Endothelial cell of umbilical vein (primary cell): ENCODE results near the gene AMIGO1. TPM values are rescaled to one million over a fixed set of nuclear protein-coding genes. Genes with fewer than 3 reads are reported as not detected.

Experiments used
- BruUV-seq: library from RNA; stranded (reverse); fragments of 400-500 nt; replicated peaks from 2 replicates; lab custom pipeline; 2021; lab: Mats Ljungman, UMichigan
- CTCF ChIA-PET: fragments of 300-600, 350-600 bp; sonication (Branson Sonifier 250); formaldehyde crosslinking; loops from one replicate; lab custom pipeline; 2021; ENCODE audit warnings: antibody characterized with exemption, inconsistent platforms; lab: Charles Lee
- POLR2A ChIA-PET: fragments of 300-600, 350-600 bp; sonication (Branson Sonifier 250); formaldehyde crosslinking; loops from one replicate; lab custom pipeline; 2021; ENCODE audit warnings: antibody characterized with exemption, inconsistent platforms; lab: Charles Lee
- DNase-seq: peaks from one replicate; pipeline ENCODE4 v3.0.0-alpha.2; 2011; ENCODE audit warnings: low read depth, low spot score
- FAIRE-seq: peaks from 2 replicates; lab custom pipeline; 2011; peaks lifted over from hg19 to GRCh38; lab: Jason Lieb, UNC
- H2AFZ ChIP-seq: 2 replicates; pipeline ENCODE4 v1.6.0; 2012; ENCODE audit warnings: low read depth, low read length, control low read depth, inconsistent platforms
- H3K27ac ChIP-seq: 2 replicates; pipeline ENCODE4 v1.5.1; 2011; ENCODE audit warnings: low read depth, mild to moderate bottlenecking, control low read depth, low read length, moderate library complexity; ENCODE audit not compliant: insufficient read depth
- H3K27me3 ChIP-seq, 2 experiments: 2 replicates each; pipeline versions ENCODE4 v1.6.0 to v1.6.1; 2011; ENCODE audit warnings: low read length in 2 of 2, mixed read lengths in 1 of 2; ENCODE audit not compliant: control insufficient read depth in 2 of 2, insufficient read depth in 2 of 2
- H3K36me3 ChIP-seq, 2 experiments: 2 replicates in 1 of 2; 3 replicates in 1 of 2; pipeline ENCODE4 v1.5.1; 2011; ENCODE audit warnings: low read length in 2 of 2, mild to moderate bottlenecking in 1 of 2, moderate library complexity in 1 of 2; ENCODE audit not compliant: control insufficient read depth in 2 of 2, insufficient read depth in 2 of 2; ENCODE audit errors: extremely low read depth in 1 of 2
- H3K4me1 ChIP-seq: 3 replicates; pipeline ENCODE4 v1.5.1; 2011; ENCODE audit warnings: mild to moderate bottlenecking, low read length; ENCODE audit not compliant: control insufficient read depth, insufficient read depth; ENCODE audit errors: extremely low read depth
- H3K4me2 ChIP-seq: 2 replicates; pipeline ENCODE4 v1.6.1; 2011; ENCODE audit warnings: low read length, control low read depth, mixed read lengths; ENCODE audit not compliant: insufficient read depth
- H3K4me3 ChIP-seq, 3 experiments: fragments of 200-600 bp in 1 of 3; sonication (generic), shearing (Covaris generic) in 1 of 3; replicated peaks in 1 of 3; 2 replicates each; pipeline ENCODE4 v1.5.1; 2011 to 2016; ENCODE audit warnings: control low read depth in 3 of 3, low read length in 3 of 3, mild to moderate bottlenecking in 2 of 3, inconsistent platforms in 1 of 3, low read depth in 1 of 3, moderate library complexity in 1 of 3; ENCODE audit not compliant: insufficient read depth in 1 of 3
- H3K79me2 ChIP-seq: 2 replicates; pipeline ENCODE4 v1.6.0; 2012; ENCODE audit warnings: low read length, inconsistent platforms; ENCODE audit not compliant: control insufficient read depth, insufficient read depth
- H3K9ac ChIP-seq: replicated peaks from 2 replicates; pipeline ENCODE3; 2011; ENCODE audit warnings: low read length, control low read depth; ENCODE audit not compliant: insufficient read depth; ENCODE audit errors: extremely low read depth
- H3K9me1 ChIP-seq: replicated peaks from 3 replicates; pipeline ENCODE4 v1.6.0; 2011; ENCODE audit warnings: mild to moderate bottlenecking, low read length; ENCODE audit not compliant: control insufficient read depth, insufficient read depth; ENCODE audit errors: extremely low read depth
- H3K9me3 ChIP-seq: replicated peaks from 2 replicates; pipeline ENCODE4 v1.5.1; 2012; ENCODE audit warnings: low read length, inconsistent platforms; ENCODE audit not compliant: control insufficient read depth, insufficient read depth
- H4K20me1 ChIP-seq: replicated peaks from 2 replicates; pipeline ENCODE3; 2011; ENCODE audit warnings: mild to moderate bottlenecking, low read length; ENCODE audit not compliant: control insufficient read depth, insufficient read depth; ENCODE audit errors: extremely low read depth
- EZH2 ChIP-seq: IDR thresholded peaks from 2 replicates; pipeline ENCODE4 v1.6.1; 2012; ENCODE audit warnings: borderline replicate concordance, low read depth, mild to moderate bottlenecking, moderate library complexity, low read length, inconsistent platforms; ENCODE audit not compliant: severe bottlenecking
- FOS ChIP-seq: IDR thresholded peaks from 2 replicates; pipeline ENCODE4 v1.6.1; 2011; ENCODE audit warnings: mild to moderate bottlenecking, low read length, moderate library complexity, borderline replicate concordance; ENCODE audit not compliant: insufficient read depth
- GATA2 ChIP-seq: IDR thresholded peaks from 2 replicates; pipeline ENCODE4 v1.7.0; 2011; ENCODE audit warnings: low read depth, mild to moderate bottlenecking, moderate library complexity, mixed read lengths, low read length; ENCODE audit not compliant: insufficient read length, insufficient read depth
- JUN ChIP-seq: IDR thresholded peaks from 2 replicates; pipeline ENCODE4 v1.6.1; 2011; ENCODE audit warnings: borderline replicate concordance, low read depth; ENCODE audit not compliant: insufficient read length, insufficient read depth
- MYC ChIP-seq: IDR thresholded peaks from one replicate; pipeline ENCODE4 v1.6.1; 2011; ENCODE audit warnings: mild to moderate bottlenecking, low read depth, low read length
- POLR2A ChIP-seq: IDR thresholded peaks from 2 replicates; pipeline ENCODE4 v1.6.1; 2012; ENCODE audit warnings: low read depth, mild to moderate bottlenecking, control low read depth, low read length
- POLR2AphosphoS5 ChIP-seq: IDR thresholded peaks from 2 replicates; pipeline ENCODE4 v1.6.1; 2012; ENCODE audit warnings: low read depth, mild to moderate bottlenecking, control low read depth, low read length, moderate library complexity; ENCODE audit not compliant: insufficient read depth
- dilution Hi-C: fragments of 300-500 bp; cut with MboI; formaldehyde crosslinking; loops from one replicate; pipeline ENCODE4 v1.15.0; 2019; ENCODE audit warnings: low sequenced_read_pairs; ENCODE audit not compliant: extremely low pct_ligation_motif_present
- intact Hi-C: fragments of 100-400 bp; cut with micrococcal nuclease; formaldehyde crosslinking; loops from one replicate; pipeline ENCODE4 v1.10.0; 2022
- polyA plus RNA-seq, 4 experiments: library from polyadenylated mRNA; depleted of rRNA in 3 of 4; stranded (reverse) in 3 of 4; unstranded in 1 of 4; fragments of >200 nt; gene quantifications; 2 replicates each; pipeline versions ENCODE4 v1.2.1 to v1.2.3, GENCODE V29; 2011 to 2012; ENCODE audit warnings: missing spikeins in 1 of 4
- total RNA-seq: library from RNA; stranded (reverse); gene quantifications from 2 replicates; pipeline ENCODE4 v1.2.3, GENCODE V29; 2021
- TF ChIP-seq, protein P1 (sequence below): IDR thresholded peaks from 2 replicates; pipeline ENCODE4 v1.6.1; 2011; ENCODE audit not compliant: insufficient read depth, insufficient read length
- TF ChIP-seq, protein P2 (sequence below), 2 donors: IDR thresholded peaks; 1 replicate in 1 of 2; 2 replicates in 1 of 2; pipeline ENCODE4 v1.5.1; 2011; ENCODE audit warnings: low read length in 2 of 2, mild to moderate bottlenecking in 2 of 2, moderate library complexity in 2 of 2, control low read depth in 1 of 2, inconsistent platforms in 1 of 2, low read depth in 1 of 2; ENCODE audit not compliant: insufficient read depth in 1 of 2; ENCODE audit errors: extremely low read depth in 1 of 2

AMIGO1 gene
- total and polyA plus RNA-seq, 2 donors (not counting 3 experiments of a cell fraction or from before 2014, with no cell fraction given) = 0.80 to 0.88 TPM

DNA sequence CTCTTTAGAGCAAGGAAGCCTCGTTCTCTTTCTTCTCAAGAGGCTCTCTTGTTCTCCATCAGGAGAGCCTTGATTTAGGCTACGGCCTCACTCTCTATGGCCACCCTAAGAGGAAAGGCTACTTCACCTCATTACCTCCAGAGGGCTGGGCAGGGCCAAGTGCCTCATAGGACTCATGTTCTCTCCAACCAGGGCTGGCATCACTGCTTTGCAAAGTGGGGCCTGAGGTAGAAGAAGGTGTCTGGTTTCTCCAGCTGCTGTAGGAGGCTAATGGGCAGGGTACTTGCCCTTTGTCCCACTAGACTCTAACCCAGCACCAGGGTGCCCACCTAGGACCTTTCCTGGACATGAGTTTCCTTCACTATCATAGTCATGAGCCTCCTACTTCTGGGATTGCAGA is 27.9 kb downstream of the AMIGO1 start:
- H3K4me3 ChIP-seq = no peak overlapping the region
- H3K27me3 ChIP-seq = peaks cover 21 to 23% of the 10 kb centered on the region in 2 experiments
- no peak overlapping the region for H3K9ac ChIP-seq
- no peaks in the 10 kb centered on the region for H4K20me1 ChIP-seq
- DNase-seq (no peak), FAIRE-seq (no peak)
- no peak overlapping the region for H3K4me2 ChIP-seq
- H2AFZ ChIP-seq = no peak overlapping the region
- no peak overlapping the region for H3K27ac ChIP-seq
- H3K79me2 ChIP-seq = no peaks in the 10 kb centered on the region
- peaks cover 14% of the 10 kb centered on the region for H3K4me1 ChIP-seq
- dilution Hi-C loops (no loop called here), intact Hi-C loops (loop anchor here (10.0 kb wide), 3 partner anchors 133 to 283 kb away; partner anchors contain the start of genes AMPD2, EPS8L3 and GNAT2)
- BruUV-seq = no TSS peak
- ChIA-PET POLR2A (no interaction called here), CTCF (interaction anchor here (0.9 to 3.4 kb wide), 4 partner anchors 9 to 51 kb away, joined by 3 to 22 read pairs (median 4); partner anchors contain the start of gene CYB561D1)
- TF ChIP-seq, protein P1, sequence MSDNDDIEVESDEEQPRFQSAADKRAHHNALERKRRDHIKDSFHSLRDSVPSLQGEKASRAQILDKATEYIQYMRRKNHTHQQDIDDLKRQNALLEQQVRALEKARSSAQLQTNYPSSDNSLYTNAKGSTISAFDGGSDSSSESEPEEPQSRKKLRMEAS = no peak
- TF ChIP-seq EZH2 (no peak), JUN (no peak), POLR2A (no peak), MYC (no peak), POLR2AphosphoS5 (no peak), GATA2 (no peak), FOS (no peak)
- TF ChIP-seq, protein P2, sequence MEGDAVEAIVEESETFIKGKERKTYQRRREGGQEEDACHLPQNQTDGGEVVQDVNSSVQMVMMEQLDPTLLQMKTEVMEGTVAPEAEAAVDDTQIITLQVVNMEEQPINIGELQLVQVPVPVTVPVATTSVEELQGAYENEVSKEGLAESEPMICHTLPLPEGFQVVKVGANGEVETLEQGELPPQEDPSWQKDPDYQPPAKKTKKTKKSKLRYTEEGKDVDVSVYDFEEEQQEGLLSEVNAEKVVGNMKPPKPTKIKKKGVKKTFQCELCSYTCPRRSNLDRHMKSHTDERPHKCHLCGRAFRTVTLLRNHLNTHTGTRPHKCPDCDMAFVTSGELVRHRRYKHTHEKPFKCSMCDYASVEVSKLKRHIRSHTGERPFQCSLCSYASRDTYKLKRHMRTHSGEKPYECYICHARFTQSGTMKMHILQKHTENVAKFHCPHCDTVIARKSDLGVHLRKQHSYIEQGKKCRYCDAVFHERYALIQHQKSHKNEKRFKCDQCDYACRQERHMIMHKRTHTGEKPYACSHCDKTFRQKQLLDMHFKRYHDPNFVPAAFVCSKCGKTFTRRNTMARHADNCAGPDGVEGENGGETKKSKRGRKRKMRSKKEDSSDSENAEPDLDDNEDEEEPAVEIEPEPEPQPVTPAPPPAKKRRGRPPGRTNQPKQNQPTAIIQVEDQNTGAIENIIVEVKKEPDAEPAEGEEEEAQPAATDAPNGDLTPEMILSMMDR (IDR thresholded peaks at IDR 0.05; ENCODE audit: extremely low read depth in 1 of 2, insufficient read depth in 1 of 2, low read depth in 1 of 2, low read length in 2 of 2) = no peak
- no peaks in the 10 kb centered on the region for H3K36me3 ChIP-seq
- H3K9me1 ChIP-seq = no peaks in the 10 kb centered on the region
- H3K9me3 ChIP-seq = no peaks in the 10 kb centered on the region
